ENCODE data around the gene SLC25A21. TPM values are rescaled to one million over a fixed set of nuclear protein-coding genes. Genes with fewer than 3 reads are reported as not detected.

SLC25A21 gene
- total RNA-seq, 1 donor from 2014 or later: 0.81 TPM

DNA sequence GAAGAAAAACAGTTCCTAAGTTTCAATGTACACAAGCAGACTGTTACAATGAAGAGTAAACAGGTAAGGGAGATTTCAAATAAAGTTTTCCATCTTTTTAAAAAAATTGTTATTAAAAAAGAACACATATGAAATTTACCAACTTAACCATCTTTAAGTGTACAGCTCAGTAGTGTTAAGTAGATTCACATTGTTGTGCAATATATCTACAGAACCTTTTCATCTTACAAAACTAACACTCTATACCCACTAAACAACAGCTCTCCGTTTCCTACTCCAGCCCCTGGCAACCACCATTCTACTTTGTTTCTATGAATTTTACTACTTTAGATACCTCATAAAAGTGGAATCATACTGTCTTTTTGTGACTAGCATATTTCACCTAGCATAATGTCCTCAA, 139.5 kb downstream of the SLC25A21 start:
- no peak overlapping the region for H3K4me3 ChIP-seq (ENCODE audit: low read depth, low read length)
- TF ChIP-seq, protein P1, sequence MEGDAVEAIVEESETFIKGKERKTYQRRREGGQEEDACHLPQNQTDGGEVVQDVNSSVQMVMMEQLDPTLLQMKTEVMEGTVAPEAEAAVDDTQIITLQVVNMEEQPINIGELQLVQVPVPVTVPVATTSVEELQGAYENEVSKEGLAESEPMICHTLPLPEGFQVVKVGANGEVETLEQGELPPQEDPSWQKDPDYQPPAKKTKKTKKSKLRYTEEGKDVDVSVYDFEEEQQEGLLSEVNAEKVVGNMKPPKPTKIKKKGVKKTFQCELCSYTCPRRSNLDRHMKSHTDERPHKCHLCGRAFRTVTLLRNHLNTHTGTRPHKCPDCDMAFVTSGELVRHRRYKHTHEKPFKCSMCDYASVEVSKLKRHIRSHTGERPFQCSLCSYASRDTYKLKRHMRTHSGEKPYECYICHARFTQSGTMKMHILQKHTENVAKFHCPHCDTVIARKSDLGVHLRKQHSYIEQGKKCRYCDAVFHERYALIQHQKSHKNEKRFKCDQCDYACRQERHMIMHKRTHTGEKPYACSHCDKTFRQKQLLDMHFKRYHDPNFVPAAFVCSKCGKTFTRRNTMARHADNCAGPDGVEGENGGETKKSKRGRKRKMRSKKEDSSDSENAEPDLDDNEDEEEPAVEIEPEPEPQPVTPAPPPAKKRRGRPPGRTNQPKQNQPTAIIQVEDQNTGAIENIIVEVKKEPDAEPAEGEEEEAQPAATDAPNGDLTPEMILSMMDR (conservative IDR thresholded peaks at IDR 0.05; ENCODE audit: low read depth, low read length): no peak
- no peak for DNase-seq (ENCODE audit: low read depth)

DNA sequence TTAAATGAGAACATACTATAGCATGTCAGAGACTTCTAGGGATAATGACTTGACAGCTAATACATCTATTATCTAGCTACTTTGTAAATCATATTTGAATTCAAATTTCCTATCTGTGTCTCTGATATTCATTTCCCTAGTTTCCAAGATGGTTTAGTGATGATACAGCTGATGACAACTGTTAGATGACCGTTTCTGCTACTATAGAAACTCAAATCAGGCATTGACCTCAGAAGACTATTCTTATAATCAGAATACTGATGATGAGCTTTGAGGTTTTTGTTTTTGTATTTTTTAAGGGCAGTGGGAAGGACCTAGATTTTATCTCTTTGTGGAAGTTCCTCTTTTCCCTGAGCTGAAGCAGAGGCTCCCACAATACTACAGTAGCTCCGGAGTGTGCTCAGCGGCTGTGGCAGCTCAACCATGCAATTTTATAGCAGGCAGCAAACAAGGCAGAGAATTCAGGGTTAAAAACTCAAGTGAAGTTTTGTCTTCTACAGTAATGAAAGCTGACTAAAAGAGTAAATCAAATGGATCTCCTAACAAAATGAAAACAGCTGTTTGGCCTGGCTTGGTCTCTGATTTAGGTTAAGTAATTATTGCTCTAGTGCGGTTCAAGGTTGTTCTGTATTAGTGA, 145.1 kb downstream of the SLC25A21 start:
- H3K4me3 ChIP-seq (ENCODE audit: low read depth, low read length): no peak overlapping the region
- TF ChIP-seq, protein P1 (conservative IDR thresholded peaks at IDR 0.05; ENCODE audit: low read depth, low read length): no peak
- no peak for DNase-seq (ENCODE audit: low read depth)

DNA sequence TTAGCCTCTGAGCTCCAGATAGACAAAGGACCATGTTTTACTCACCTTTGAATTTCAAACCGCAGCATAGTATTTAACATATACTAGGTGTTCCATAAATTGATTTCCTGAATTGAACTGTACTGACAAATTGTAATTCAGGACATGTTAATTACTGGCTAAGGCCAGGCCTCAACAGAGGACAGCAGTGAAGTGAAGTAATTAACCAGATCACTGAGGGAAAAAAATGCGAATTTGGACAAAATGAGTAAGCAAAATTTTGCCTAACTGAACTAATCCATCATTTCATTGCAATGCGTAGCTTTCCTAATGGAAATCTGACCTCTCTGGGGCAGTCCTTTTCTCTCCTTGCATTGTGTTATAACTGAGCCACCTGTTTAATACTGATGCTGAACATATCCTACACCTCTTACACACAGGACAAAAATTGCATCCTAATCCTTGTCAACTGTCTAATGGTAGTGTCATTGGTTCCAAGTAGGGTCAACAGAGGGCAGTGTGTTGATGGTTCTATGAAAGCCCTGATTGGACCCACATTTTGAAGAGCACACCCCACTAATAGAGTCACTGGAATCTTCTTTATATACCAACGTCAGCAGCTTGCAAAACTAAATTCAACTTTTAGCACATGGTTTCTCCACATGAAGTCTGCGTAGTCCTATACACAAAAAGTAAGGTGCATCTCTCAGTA, 148.4 kb downstream of the SLC25A21 start:
- TF ChIP-seq, protein P1 (conservative IDR thresholded peaks at IDR 0.05; ENCODE audit: low read depth, low read length): peak; percentile 35
- no peak overlapping the region for H3K4me3 ChIP-seq (ENCODE audit: low read depth, low read length)
- DNase-seq (ENCODE audit: low read depth): no peak

DNA sequence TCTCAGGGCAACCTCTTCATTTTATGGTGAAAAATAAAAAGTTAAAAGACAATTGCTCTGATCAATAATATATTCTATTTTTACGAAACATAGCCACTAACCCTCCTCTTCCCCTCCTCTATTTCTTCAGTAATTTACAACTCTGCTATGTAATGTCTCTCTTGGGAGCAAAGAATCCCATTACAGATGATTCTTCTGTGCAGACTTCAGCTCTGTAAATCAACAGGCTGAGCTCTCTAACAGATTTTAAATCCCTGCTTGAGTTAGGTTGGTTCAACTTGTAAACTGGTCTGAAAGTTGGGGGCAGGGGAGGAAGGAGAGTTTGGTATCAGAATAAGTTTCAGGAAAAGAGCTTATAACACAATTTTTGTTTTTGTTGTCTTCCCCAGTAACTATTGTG, 151.0 kb downstream of the SLC25A21 start:
- no peak for DNase-seq (ENCODE audit: low read depth)
- H3K4me3 ChIP-seq (ENCODE audit: low read depth, low read length): no peak overlapping the region
- TF ChIP-seq, protein P1 (conservative IDR thresholded peaks at IDR 0.05; ENCODE audit: low read depth, low read length): no peak

DNA sequence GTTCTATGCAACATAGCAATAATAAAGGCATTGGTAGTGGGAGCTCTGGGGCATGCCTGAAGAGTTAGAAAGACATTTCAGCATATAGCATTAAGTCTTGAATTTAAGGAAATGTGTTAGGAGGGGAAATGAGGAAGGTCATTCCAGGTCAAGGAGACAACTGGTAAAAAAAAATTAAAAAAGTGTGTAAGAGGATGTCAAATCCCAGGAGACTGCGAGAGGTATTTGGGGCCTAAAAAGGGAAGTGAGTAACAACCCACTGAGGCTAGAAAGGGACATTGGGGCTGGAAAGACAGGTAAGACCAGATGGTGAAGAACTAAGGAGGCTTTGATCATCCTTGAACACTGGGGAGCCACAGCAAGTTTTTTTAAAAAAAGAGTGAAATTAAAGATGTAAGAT, 152.9 kb downstream of the SLC25A21 start:
- DNase-seq (ENCODE audit: low read depth): no peak
- no peak overlapping the region for H3K4me3 ChIP-seq (ENCODE audit: low read depth, low read length)
- TF ChIP-seq, protein P1 (conservative IDR thresholded peaks at IDR 0.05; ENCODE audit: low read depth, low read length): no peak

DNA sequence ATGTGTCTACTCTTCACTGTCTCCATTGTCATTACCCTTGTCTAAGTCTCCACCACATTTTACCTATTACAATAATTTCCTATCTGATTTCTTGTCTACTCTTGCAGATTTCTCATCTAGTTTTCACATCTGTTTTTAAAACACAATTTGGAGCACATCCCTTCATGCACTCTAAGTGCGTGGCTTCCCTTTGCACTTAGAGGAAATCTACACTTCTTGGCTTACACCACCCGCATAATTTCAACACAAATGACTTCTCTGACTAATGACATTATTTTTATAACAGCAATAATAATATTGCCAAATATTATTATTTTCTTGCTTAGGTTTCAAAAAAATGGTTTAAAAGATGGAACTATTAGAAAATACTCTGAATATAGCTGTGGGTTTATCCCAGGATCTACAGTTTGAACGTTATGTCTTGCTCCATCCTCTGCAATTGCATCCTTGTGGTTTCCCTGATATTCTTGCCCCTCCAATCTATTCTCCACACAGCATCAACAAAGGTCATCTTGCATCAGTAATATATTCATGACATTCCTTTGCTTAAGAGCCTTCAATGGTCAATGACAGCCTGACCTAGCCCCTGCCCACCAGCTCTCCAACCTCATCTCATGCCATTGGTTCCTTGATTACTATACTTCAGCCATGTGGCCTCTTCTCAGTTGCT, 153.7 kb downstream of the SLC25A21 start:
- TF ChIP-seq, protein P1 (conservative IDR thresholded peaks at IDR 0.05; ENCODE audit: low read depth, low read length): no peak
- DNase-seq (ENCODE audit: low read depth): no peak

More for the DNA sequence above, 153.7 kb downstream of the SLC25A21 start:
- no peak overlapping the region for H3K4me3 ChIP-seq (ENCODE audit: low read depth, low read length)

All from epithelial cell of proximal tubule (primary cell).